Neutrophil (primary cell): ENCODE measurements around the gene TMEM63A.

Experiments
- H3K27ac ChIP-seq: fragments of 200-600 bp; sonication (generic); 2 replicates; pipeline ENCODE4 v1.5.1; 2016; ENCODE audit warnings: mild to moderate bottlenecking, moderate library complexity
- H3K27me3 ChIP-seq: fragments of 200-600 bp; sonication (generic); 2 replicates; pipeline ENCODE4 v1.6.0; 2016; ENCODE audit warnings: mild to moderate bottlenecking
- H3K36me3 ChIP-seq: fragments of 200-600 bp; sonication (generic); 2 replicates; pipeline ENCODE4 v1.5.1; 2017
- H3K4me1 ChIP-seq, 2 experiments: fragments of 200-600 bp in 1 of 2; sonication (generic) in 1 of 2; 1 replicate in 1 of 2; 2 replicates in 1 of 2; pipeline versions ENCODE4 v1.5.1 to v1.6.1; 2013 to 2016; ENCODE audit warnings: low read depth in 1 of 2, low read length in 1 of 2, mild to moderate bottlenecking in 1 of 2, moderate library complexity in 1 of 2; ENCODE audit not compliant: control insufficient read depth in 1 of 2, insufficient read depth in 1 of 2
- H3K4me3 ChIP-seq, 2 experiments: fragments of 200-600 bp in 1 of 2; sonication (generic) in 1 of 2; 1 replicate in 1 of 2; 2 replicates in 1 of 2; pipeline ENCODE4 v1.5.1; 2013 to 2016; ENCODE audit warnings: low read depth in 1 of 2, low read length in 1 of 2, mild to moderate bottlenecking in 1 of 2, moderate library complexity in 1 of 2
- H3K9me3 ChIP-seq: fragments of 200-600 bp; sonication (generic); 2 replicates; pipeline ENCODE4 v1.5.1; 2016
- CTCF ChIP-seq: fragments of 200-600 bp; sonication (generic); IDR thresholded peaks from 2 replicates; pipeline ENCODE4 v1.5.1; 2016; ENCODE audit warnings: antibody characterized with exemption

TMEM63A gene

GRCh38 chr1:225896494-225896893, 14.3 kb upstream of the TMEM63A start:
- peak overlapping the region; percentile 91 for H3K27ac ChIP-seq
- no peaks in the 10 kb centered on the region for H3K9me3 ChIP-seq
- H3K27me3 ChIP-seq: no peaks in the 10 kb centered on the region
- TF ChIP-seq CTCF: no peak
- H3K4me1 ChIP-seq: peaks cover 35 to 49% of the 10 kb centered on the region in 2 experiments
- H3K4me3 ChIP-seq: peak overlapping the region in 1 of 2 experiments; percentile 18
- no peaks in the 10 kb centered on the region for H3K36me3 ChIP-seq

DNA sequence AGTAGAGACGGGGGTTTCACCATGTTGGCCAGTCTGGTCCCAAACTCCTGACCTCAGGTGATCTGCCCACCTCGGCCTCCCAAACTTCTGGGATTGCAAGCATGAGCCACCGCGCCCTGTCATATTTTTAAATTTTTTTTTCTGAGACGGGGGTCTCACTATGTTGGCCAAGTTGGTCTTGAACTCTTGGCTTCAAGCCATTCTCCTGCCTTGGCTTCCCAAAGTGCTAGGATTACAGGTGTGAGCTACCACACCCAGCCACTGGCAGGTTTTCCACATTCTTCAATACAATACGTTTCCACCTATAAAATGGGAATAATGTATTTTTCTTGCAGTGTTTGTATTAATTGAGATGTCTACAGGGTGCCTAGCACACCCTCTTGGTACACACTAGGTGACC, 10.1 kb upstream of the TMEM63A start:
- no peak for TF ChIP-seq CTCF
- Histone ChIP-seq H3K9me3 (no peaks in the 10 kb centered on the region), H3K27me3 (no peaks in the 10 kb centered on the region), H3K4me1 (peaks cover 34 to 38% of the 10 kb centered on the region in 2 experiments), H3K36me3 (no peaks in the 10 kb centered on the region), H3K27ac (no peak overlapping the region), H3K4me3 (no peak overlapping the region)

- Histone ChIP-seq H3K9me3 (no peaks in the 10 kb centered on the region), H3K4me1 (peaks cover 32 to 38% of the 10 kb centered on the region in 2 experiments), H3K4me3 (no peak overlapping the region), H3K27ac (peak overlapping the region; percentile 50), H3K27me3 (no peaks in the 10 kb centered on the region), H3K36me3 (no peaks in the 10 kb centered on the region)
- no peak for TF ChIP-seq CTCF
Observed at GRCh38 chr1:225891229-225891972, 9.2 kb upstream of the TMEM63A start.

DNA sequence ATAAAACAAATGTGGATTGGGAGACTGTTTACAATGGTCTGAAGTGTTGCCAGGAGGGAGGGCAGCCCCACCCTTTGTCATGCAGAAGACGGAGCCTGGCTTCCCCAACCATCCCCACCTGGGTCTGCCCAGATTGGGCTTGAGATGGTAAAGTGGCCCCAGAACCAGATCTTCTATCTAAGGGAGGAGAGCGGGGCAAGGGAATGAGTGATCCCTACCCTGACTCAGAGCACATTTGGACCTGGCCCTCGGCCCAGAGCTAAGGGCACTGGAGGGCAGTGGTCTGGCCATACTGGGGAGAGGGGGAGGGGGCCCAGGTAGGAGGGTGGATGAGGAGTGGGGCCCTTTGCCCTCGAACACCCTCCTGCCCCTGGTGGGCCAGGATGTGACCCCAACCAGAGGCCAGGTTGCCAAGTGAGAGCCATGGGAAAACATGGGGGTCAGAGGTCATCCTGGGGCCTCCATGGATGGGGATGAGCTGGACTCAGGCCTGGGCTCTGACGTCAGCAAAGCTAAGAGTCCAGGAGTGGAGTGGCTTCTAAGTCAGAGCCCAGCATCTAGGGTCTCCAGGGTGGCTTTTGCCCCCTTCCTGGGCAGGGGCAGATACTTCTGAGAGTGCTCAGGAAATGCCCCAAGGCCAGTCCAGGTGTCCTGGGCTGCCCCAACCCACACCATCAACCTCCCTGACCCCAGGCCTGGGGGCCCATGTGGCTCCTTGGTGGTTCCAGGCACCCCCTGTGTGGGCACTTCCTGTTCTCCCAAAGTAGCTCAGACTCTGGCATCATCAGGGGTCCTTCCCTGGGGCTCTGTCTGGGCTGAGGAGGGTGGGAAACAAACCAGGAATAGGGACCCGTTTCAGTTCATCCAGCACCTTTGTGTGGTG, 8.4 kb upstream of the TMEM63A start:
- no peak for TF ChIP-seq CTCF
- no peaks in the 10 kb centered on the region for H3K27me3 ChIP-seq
- peak overlapping the region; percentile 50 for H3K27ac ChIP-seq
- H3K4me1 ChIP-seq: peaks cover 32 to 39% of the 10 kb centered on the region in 2 experiments
- no peaks in the 10 kb centered on the region for H3K36me3 ChIP-seq
- H3K4me3 ChIP-seq: no peak overlapping the region
- no peaks in the 10 kb centered on the region for H3K9me3 ChIP-seq

GRCh38 chr1:225889743-225890142, 7.6 kb upstream of the TMEM63A start:
- no peaks in the 10 kb centered on the region for H3K27me3 ChIP-seq
- H3K4me3 ChIP-seq: no peak overlapping the region
- H3K36me3 ChIP-seq: no peaks in the 10 kb centered on the region
- H3K4me1 ChIP-seq: peaks cover 41 to 47% of the 10 kb centered on the region in 2 experiments
- no peaks in the 10 kb centered on the region for H3K9me3 ChIP-seq
- no peak overlapping the region for H3K27ac ChIP-seq
- TF ChIP-seq CTCF: no peak
